Stimulated activated CD8-positive, alpha-beta memory T cell treated with anti-CD3 and anti-CD28 coated beads, Interleukin-4, amount 100 ng/mL, for 24 hours (primary cell): ENCODE measurements around the gene B3GALT6.

Experiments
- DNase-seq: peaks from one replicate; pipeline ENCODE4 v3.0.0-alpha.2; 2020; ENCODE audit warnings: low read depth

The B3GALT6 gene

DNA sequence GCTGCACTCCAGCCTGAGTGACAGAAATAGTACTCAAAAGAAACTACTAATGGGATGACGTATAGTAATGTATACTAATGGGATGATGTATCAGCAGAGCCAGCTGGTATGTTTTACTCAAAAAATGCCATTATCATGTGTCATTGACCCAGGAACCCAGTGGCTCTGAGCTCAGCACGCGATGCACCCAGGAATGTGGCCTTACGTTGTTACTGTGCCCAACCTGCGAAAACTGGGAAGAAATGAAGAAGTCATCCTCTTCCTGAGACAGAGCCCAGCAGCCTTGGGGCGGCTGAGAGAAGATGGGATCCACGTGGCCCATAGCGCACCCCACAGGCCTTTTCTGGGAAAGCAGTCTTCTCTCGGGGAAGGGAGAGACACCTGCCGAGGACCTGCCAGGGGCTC lies 32.8 kb downstream of the B3GALT6 start:
- no peak for DNase-seq

GRCh38 chr1:1267488-1268283 lies 35.6 kb downstream of the B3GALT6 start:
- DNase-seq: no peak

DNA sequence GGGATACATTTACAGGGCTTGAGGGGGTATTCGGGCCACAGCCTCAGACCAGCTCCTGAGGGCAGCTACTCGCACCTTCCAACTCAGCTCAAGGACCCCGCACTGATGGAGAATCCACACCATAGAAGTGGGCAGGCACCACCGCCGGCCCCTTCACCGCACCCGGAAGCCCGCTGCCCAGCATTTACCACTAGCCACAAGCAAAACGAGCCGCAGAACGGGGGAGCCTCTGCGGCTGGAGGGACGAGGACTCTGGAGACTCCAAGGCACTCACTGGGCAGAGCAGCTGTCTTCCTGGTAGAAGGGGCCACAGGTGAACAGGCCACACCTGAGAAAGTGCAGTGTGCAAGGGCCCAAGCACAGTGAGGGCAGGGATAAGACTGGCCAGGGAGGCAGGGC lies 36.2 kb downstream of the B3GALT6 start:
- no peak for DNase-seq

DNA sequence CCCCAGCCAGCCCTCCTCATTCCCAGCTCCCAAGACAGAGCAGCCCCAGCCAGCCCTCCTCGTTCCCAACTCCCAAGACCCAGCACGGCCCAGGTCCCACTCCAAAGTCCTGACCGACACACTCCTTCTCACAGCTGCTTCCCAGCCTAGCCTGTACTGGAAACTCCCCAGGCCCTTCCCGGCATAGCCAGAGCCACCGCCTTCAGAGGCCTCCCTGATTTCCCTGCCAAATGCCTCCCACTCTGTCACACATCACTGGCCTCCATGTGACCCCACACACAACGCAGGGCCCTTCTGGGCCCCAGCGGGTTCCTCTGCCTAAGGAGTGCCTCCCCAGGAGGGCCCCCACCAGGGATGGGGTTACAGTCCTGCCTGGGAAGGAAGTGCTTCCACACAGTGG lies 38.8 kb downstream of the B3GALT6 start:
- DNase-seq: no peak

DNA sequence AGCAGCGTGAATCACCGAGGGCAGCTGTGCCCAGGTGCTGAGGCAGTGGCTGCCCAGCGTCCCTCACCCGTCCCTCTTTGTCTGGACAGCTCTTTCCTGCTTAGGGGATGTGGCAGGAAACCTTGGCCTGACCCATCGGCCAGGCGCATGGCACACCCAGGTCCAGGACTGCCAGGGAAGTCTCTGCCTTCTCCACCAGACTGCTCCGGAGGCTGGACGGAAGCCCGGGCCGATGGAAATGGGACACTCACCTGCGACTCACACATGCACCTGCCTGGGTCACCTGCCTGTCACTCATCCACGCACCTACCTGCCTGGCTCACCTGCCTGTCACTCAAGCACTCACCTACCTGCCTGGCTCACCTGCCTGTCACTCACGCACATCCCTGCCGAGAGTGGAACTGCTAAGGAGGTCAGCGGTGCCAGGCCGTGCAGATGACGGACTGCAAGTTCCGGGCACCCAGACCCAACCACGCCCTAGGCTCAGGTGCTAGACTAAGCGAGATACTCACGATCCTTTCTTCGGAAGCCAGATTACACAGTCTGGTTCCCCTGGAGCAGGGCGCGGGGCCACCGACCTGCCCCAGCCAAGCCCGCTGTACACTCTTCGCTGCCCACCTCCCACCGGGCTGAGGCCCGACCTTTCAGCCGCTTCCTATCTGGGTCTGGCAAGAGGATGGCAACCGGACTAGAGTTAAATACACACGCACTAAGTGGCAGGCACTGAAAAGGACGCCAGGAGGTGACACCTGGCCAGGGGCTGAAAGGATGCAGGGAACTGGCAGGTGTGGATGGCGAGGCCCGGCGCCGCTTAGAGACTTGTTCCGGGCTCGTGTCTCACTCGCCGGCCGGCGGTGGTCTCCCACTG lies 40.5 kb downstream of the B3GALT6 start:
- no peak for DNase-seq

- DNase-seq: no peak
Measured at GRCh38 chr1:1273209-1273511, 41.1 kb downstream of the B3GALT6 start.

DNA sequence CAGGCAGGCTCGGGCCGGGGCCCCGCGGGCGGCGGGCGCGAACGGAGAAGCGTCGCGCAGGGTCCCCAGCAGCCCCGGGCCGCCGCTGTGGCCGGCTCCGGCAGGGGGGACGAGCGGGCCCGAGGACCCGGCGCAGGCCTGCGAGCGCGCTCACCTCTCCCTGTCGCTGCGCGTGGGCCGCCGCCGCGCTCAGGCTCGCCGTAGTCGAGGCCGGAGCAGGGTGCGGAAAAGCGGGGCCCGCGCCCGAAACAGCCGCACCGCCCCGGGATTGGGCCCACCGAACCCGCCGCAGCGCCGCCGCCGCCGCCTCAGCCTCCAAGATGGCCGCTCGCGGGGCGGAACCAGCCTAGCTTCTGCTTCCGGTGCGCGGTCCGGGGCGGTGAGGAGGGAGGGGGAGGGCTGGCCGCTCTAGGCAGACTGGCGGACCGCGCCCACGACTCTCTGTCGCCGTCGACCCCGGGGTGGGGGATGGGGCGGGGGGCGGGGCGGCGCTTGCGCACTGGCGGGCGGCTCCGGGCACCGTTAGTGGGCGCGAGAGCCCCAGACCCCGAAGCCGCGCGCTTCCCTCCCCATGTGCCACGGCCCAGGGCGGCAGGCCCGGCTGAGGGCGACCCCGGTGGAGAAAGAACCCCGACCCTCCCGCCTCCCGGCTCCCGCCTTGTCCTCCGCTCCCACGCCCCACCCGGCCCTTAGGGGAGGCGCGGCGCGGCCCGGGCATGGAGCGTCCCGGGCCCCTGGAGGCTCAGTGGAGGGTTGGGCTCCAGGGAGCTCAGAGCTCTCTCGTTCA lies 41.7 kb downstream of the B3GALT6 start, which contains the start of gene UBE2J2:
Gene UBE2J2 (minus strand): TSS at position 343 of the 787 bp plus-strand sequence. CDS start 5,862 bp downstream, outside the sequence.
- DNase-seq: peak; percentile 91

- DNase-seq: no peak
Measured at GRCh38 chr1:1274299-1274930, 42.4 kb downstream of the B3GALT6 start.

- no peak for DNase-seq
Measured at GRCh38 chr1:1274931-1275431, 42.9 kb downstream of the B3GALT6 start.

GRCh38 chr1:1275836-1276235 lies 43.8 kb downstream of the B3GALT6 start:
- no peak for DNase-seq

DNA sequence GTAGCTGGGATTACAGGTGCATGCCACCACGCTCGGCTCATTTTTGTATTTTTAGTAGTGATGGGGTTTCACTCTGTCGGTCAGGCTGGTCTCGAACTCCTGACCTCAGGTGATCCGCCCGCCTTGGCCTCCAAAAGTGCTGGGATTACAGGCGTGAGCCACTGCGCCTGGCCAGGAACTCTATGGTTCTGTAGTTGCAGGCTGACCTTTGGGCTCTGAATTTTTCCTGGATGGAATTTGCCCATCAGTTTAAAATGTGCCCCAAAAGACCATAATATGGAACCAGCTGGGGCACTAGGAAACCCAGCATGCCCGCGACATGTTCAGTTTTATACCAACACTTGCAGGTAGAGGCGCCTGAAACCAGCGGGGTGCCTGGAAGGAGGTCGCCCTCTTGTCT lies 46.6 kb downstream of the B3GALT6 start:
- no peak for DNase-seq

DNA sequence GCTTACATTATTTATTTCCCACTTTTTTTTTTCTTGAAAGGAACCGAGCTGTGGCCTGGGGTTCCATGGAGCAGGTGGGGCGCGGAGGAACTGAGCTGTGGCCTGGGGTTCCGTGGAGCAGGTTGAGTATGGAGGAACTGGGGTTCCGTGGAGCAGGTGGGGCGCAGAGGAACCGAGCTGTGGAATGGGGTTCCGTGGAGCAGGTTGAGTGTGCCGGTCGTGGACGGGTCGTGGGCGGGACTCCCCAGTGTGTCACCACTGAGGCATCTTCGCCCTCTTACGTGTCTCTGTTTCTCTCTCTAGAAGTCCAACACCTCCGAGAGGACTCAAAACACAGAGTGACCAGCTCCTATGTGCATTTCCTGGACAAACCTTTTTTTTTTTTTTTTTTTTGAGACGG lies 47.0 kb downstream of the B3GALT6 start:
- DNase-seq: no peak

DNA sequence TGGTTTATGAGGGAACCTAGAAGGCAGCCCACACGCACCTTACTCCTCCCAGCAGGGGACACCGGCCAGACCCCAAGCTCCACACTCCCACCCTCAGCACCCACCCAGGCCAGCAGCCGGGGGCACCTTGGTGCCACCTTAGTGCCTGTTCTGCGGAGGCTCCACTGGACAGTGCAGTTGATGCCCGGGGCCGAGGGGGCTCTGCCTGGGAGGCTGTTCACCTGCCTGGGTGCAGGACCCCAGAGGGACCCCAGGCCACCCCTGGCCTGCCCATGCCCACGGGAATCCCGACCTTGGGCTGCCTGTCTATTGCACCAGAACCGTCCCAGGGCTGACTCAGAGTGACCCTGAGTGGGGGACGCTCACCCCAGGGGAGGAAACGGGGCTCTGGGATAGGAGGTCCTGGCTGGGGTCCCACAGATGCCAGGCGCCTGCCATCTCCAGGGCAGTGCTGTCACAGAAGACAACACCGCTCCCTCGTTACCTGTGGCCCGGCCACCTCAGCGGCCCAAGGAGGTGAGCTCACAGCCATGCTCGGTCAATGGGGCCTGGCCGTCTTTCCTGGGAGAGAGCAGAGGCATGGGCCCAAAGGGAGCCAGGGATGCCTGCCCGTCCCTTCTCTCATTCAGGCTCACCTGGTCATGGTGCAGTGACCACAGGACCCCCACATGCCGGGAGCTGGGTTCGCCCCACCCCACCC lies 48.9 kb downstream of the B3GALT6 start:
- no peak for DNase-seq

GRCh38 chr1:1281533-1282321 lies 49.7 kb downstream of the B3GALT6 start:
- no peak for DNase-seq

- DNase-seq: no peak
Measured at GRCh38 chr1:1282998-1283397, 51.0 kb downstream of the B3GALT6 start.

GRCh38 chr1:1283821-1284220 lies 51.8 kb downstream of the B3GALT6 start:
- DNase-seq: no peak
